Stimulated activated CD4-positive, alpha-beta T cell treated with anti-CD3 and anti-CD28 coated beads, Interleukin-1b, Interleukin-23, amount 100 ng/mL, for 48 hours (primary cell): ENCODE measurements around the gene HNRNPUL1.
A peak's percentile ranks its signal among the peaks of the same experiment; 100 is the strongest.
"Not testable (repeated sequence)": the region's sequence is repeated elsewhere in the genome, so short reads cannot be mapped to it uniquely, and the experiment has no call there.

Experiments used
- DNase-seq: peaks from one replicate; pipeline ENCODE4 v3.0.0-alpha.2; 2020

HNRNPUL1 gene

GRCh38 chr19:41263850-41264580, at the start of gene HNRNPUL1:
HNRNPUL1 (plus strand) TSS chr19:41264372; CDS start chr19:41264504, 132 bp downstream.
- peak; percentile 99 for DNase-seq

- no peak for DNase-seq
Measured at GRCh38 chr19:41217741-41218140, 46.4 kb upstream of the HNRNPUL1 start.

DNA sequence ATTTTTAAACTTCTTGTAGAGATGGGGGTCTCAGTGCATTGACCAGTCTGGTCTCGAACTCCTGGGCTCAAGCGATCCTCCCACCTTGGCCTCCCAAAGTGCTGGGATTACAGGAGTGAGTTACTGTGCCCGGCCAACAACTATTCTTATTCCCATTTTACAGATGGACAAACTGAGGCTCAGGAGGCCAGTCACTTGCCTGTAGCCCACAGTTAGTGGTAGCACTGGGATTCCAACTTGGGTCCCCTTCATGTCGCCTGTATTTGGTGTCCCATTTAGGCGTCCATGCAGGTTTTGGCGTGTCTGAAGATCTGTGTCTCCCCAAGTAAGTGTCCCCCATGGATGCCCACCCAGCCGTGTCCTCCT, 45.9 kb upstream of the HNRNPUL1 start:
- no peak for DNase-seq

DNA sequence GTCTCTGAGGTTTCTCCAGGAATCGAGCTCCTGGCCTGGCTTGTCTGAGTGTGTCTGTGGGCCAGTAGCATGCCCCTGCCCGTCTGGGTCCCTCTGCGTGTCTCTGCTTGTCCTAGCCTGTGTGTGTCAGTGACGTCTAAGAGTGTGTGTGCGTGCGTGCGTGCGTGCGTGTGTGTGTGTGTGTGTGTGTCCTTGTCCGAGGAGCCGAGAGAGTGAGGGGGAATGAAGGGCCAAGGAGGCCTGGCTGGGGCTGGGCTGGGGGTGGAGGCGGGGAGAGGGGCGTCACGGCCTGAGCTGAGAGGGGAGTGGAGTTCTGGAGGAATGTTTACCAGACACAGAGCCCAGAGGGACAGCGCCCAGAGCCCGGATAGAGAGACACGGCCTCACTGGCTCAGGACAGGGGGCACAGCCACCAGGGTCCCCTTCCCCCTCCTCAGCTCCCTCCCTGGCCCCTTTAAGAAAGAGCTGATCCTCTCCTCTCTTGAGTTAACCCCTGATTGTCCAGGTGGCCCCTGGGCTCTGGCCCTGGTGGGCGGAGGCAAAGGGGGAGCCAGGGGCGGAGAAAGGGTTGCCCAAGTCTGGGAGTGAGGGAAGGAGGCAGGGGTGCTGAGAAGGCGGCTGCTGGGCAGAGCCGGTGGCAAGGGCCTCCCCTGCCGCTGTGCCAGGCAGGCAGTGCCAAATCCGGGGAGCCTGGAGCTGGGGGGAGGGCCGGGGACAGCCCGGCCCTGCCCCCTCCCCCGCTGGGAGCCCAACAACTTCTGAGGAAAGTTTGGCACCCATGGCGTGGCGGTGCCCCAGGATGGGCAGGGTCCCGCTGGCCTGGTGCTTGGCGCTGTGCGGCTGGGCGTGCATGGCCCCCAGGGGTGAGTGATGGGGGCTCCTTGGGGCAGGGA, 45.3 kb upstream of the HNRNPUL1 start, which contains the start of gene AXL:
Gene AXL (plus strand): TSS at position 609 of the 893 bp plus-strand sequence. CDS start 170 bp downstream, at position 779.
- DNase-seq: no peak

GRCh38 chr19:41219924-41220567, 44.1 kb upstream of the HNRNPUL1 start:
- DNase-seq: no peak

DNA sequence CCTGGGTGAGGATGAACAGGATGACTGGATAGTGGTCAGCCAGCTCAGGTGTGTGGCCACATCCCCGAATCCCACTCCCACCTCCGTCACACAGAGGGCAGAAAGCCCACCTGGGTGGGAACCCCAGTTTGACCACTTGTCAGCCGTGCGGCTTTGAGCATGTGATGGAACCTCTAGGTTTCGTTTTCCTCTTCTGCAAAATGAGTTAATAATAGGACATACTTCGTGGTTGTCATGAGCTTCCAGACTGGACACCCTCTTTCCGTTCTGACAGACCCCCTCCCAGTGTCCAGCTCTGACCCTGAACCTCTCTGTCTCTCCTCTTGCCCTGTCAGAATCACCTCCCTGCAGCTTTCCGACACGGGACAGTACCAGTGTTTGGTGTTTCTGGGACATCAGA, 43.4 kb upstream of the HNRNPUL1 start:
- no peak for DNase-seq

- no peak for DNase-seq
Measured at GRCh38 chr19:41221514-41222205, 42.5 kb upstream of the HNRNPUL1 start.

- DNase-seq: no peak
Measured at GRCh38 chr19:41222240-41222639, 41.9 kb upstream of the HNRNPUL1 start.

DNA sequence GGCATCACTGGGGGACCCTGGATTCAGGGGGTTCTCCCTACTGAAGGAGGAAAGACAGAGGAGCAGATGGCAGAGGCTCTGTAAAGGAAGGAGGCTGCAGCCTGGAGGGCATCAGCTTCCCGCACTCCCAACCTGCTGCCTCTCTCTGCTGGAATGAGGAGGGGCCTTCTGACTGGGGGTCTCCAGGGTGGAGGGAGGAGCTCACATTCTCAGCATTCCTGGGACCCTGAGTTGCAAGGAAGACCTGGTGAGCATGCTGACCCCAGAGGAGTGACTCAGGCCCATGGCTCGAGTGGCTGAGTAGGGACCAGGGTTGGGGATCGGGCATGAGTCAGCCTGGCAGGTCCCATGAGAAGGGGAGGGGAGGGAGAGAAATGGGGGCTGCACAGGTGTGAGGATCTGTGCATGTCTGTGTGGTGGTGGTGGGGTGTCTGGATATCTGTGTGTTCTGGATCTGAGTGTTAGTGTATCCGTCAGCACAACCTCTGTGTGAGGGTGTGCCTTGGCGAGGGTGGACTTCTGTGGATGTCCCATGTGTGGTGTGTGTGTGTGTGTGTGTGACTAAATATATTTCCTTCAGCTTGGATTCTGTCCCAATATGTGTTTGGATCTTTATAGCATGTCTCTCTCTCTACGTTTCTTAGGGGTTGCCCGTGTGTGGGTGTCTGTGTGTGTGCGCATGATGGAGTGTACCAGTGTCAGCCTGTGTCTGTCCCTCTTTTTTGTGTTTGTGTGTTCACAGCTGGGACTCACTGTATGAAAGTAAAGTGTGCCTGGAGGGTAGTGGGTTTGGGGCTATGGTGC, 40.5 kb upstream of the HNRNPUL1 start:
- DNase-seq: no peak

GRCh38 chr19:41224632-41225031, 39.5 kb upstream of the HNRNPUL1 start:
- DNase-seq: no peak

DNA sequence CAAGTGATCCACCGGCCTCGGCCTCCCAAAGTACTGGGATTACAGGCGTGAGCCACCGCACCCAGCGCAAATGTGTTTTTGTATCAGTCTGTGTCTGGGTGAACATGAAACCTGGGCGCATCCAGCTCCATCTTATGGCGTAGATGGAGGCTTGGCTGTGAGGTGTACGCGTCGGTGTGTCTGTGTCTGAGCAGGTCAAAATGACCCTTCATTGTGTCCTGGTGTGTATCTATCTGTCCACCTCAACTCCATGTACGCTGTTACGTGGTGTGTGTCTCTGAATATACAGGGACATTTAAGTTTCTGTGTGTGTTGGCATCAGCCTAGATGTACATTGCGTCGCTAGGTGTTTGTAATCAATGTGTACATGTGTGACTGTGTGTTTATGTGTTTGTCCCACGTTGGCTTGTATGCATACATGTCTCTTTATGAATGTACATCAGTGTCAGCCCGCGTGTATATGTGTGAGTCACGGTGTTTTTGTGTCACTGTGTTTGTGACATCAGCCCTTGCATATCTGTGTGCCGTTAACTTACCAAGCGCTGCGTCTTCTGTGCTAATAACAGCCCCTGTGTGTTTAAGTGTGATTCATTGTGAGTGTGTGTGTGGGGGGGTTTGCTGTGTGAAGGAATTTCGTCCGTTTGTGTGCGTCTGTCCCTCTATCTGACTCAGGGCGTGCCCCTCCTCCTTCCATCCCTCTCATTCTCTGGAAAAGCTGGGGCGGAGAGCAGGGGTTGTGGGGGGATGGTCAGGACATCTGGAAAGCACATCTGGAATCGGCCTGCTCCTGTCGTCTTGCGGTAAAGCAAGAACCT, 38.7 kb upstream of the HNRNPUL1 start:
- DNase-seq: peak; percentile 77

- peak; percentile 32 for DNase-seq
Measured at GRCh38 chr19:41226053-41226873, 37.9 kb upstream of the HNRNPUL1 start.

GRCh38 chr19:41226874-41227390, 37.2 kb upstream of the HNRNPUL1 start:
- no peak for DNase-seq

- DNase-seq: no peak
Measured at GRCh38 chr19:41228486-41228885, 35.7 kb upstream of the HNRNPUL1 start.

- not testable (repeated sequence) for DNase-seq
Measured at GRCh38 chr19:41229338-41229737, 34.8 kb upstream of the HNRNPUL1 start.

- no peak for DNase-seq
Measured at GRCh38 chr19:41230067-41230857, 33.9 kb upstream of the HNRNPUL1 start.

- no peak for DNase-seq
Measured at GRCh38 chr19:41232686-41233085, 31.5 kb upstream of the HNRNPUL1 start.

DNA sequence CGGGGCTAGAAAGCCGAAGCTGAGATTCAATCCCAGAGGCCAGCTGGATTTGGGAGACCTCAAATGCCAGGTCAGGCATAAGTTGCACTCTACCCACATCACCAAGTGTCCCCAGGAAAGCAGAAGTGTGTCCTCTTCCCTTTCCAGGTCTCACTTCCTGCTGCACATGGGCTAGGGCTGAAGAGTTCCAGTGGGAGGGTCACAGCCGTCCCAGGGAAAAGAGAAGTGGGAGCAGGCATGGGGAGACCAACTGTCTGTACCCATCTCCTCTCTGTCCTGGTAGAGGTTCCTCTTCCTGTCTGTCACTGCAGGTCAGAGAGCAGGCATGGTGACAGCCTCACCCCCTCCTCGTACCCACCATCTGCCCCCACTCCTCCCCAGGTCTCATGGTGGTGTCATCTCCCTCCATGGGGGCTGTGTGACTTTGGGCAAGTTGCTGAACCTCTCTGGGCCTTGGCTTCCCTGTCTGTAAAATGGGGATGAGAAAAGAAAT, 30.4 kb upstream of the HNRNPUL1 start:
- no peak for DNase-seq
